SK-N-SH treated with all-trans-retinoic acid at 6 μM for 48 hours (cell line): ENCODE data around the gene EYA4.

Experiments used
- ATAC-seq: fragments of 200-7000 bp; cut with Tn5 transposase; 3 replicates; pipeline ENCODE4 v1.9.1; 2020; ENCODE audit warnings: mild to moderate bottlenecking, moderate library complexity
- CSRNP3 ChIP-seq: fragments of 250-450 bp; sonication (Bioruptor Pico); IDR thresholded peaks from 2 replicates; pipeline ENCODE4 v1.5.1; 2021; ENCODE audit warnings: mild to moderate bottlenecking, moderate library complexity
- ESRRG ChIP-seq: fragments of 250-450 bp; sonication (Bioruptor Pico); IDR thresholded peaks from 2 replicates; pipeline ENCODE4 v1.6.1; 2021; ENCODE audit warnings: mild to moderate bottlenecking
- GLIS3 ChIP-seq: fragments of 250-450 bp; sonication (Bioruptor Pico); IDR thresholded peaks from 2 replicates; pipeline ENCODE4 v1.5.0; 2020; ENCODE audit warnings: mild to moderate bottlenecking, moderate library complexity
- ISL1 ChIP-seq: fragments of 250-450 bp; sonication (Bioruptor Pico); IDR thresholded peaks from 2 replicates; pipeline ENCODE4 v2.1.2; 2022; ENCODE audit warnings: mild to moderate bottlenecking, moderate library complexity
- OSR1 ChIP-seq: fragments of 250-450 bp; sonication (Bioruptor Pico); IDR thresholded peaks from 2 replicates; pipeline ENCODE4 v1.8.0; 2022; ENCODE audit warnings: moderate library complexity, mild to moderate bottlenecking, inconsistent platforms
- PATZ1 ChIP-seq: fragments of 250-450 bp; sonication (Bioruptor Pico); IDR thresholded peaks from 2 replicates; pipeline ENCODE4 v1.8.0; 2020; ENCODE audit warnings: mild to moderate bottlenecking, moderate library complexity, borderline replicate concordance
- RARB ChIP-seq: fragments of 250-450 bp; sonication (Bioruptor Pico); IDR thresholded peaks from 2 replicates; pipeline ENCODE4 v1.8.0; 2021; ENCODE audit warnings: mild to moderate bottlenecking, moderate library complexity
- SNAI2 ChIP-seq: fragments of 250-450 bp; sonication (Bioruptor Pico); IDR thresholded peaks from 2 replicates; pipeline ENCODE4 v1.5.0; 2020; ENCODE audit warnings: mild to moderate bottlenecking, moderate library complexity
- TCF4 ChIP-seq: fragments of 250-450 bp; sonication (Bioruptor Pico); IDR thresholded peaks from 2 replicates; pipeline ENCODE4 v1.8.0; 2021; ENCODE audit warnings: mild to moderate bottlenecking, moderate library complexity, borderline replicate concordance
- TOX ChIP-seq: fragments of 250-450 bp; sonication (Bioruptor Pico); IDR thresholded peaks from 2 replicates; pipeline ENCODE4 v1.8.0; 2021; ENCODE audit warnings: mild to moderate bottlenecking, moderate library complexity, borderline replicate concordance
- ZC3H10 ChIP-seq: fragments of 250-450 bp; sonication (Bioruptor Pico); IDR thresholded peaks from 2 replicates; pipeline ENCODE4 v1.5.1; 2021; ENCODE audit warnings: mild to moderate bottlenecking, moderate library complexity
- ZFP3 ChIP-seq: fragments of 250-450 bp; sonication (Bioruptor Pico); IDR thresholded peaks from 2 replicates; pipeline ENCODE4 v1.5.0; 2020; ENCODE audit warnings: mild to moderate bottlenecking, moderate library complexity
- ZFP30 ChIP-seq: fragments of 450-650 bp; formaldehyde crosslinking; IDR thresholded peaks from 2 replicates; pipeline ENCODE4 v1.5.0; 2022; ENCODE audit warnings: mild to moderate bottlenecking, moderate library complexity
- ZNF565 ChIP-seq: fragments of 450-650 bp; formaldehyde crosslinking; conservative IDR thresholded peaks from 2 replicates; pipeline ENCODE4 v1.5.0; 2020; ENCODE audit warnings: low read depth, mild to moderate bottlenecking, moderate library complexity
- ZNF8 ChIP-seq: fragments of 450-650 bp; formaldehyde crosslinking; IDR thresholded peaks from 2 replicates; pipeline ENCODE4 v1.5.0; 2020; ENCODE audit warnings: mild to moderate bottlenecking, moderate library complexity
- TF ChIP-seq, protein P1 (sequence below): fragments of 250-450 bp; sonication (Bioruptor Pico); IDR thresholded peaks from 2 replicates; pipeline ENCODE4 v1.5.1; 2020; ENCODE audit warnings: low read depth, mild to moderate bottlenecking, moderate library complexity
- TF ChIP-seq, protein P2 (sequence below): fragments of 250-450 bp; sonication (Bioruptor Pico); IDR thresholded peaks from 2 replicates; pipeline ENCODE4 v1.8.0; 2021; ENCODE audit warnings: low read depth, mild to moderate bottlenecking, moderate library complexity, borderline replicate concordance
- TF ChIP-seq, protein P3 (sequence below): fragments of 250-450 bp; sonication (Bioruptor Pico); IDR thresholded peaks from 2 replicates; pipeline ENCODE4 v1.5.0; 2020; ENCODE audit warnings: mild to moderate bottlenecking, moderate library complexity

EYA4 gene

GRCh38 chr6:133198725-133199124 lies 42.4 kb upstream of the EYA4 start:
- ATAC-seq: no peak
- TF ChIP-seq ZNF8 (no peak), ESRRG (CRISPR knock-in tag) (no peak), ISL1 (CRISPR knock-in tag) (no peak), GLIS3 (CRISPR knock-in tag) (no peak), OSR1 (CRISPR knock-in tag) (no peak), TOX (CRISPR knock-in tag) (no peak), ZNF565 (CRISPR knock-in tag) (no peak), ZFP3 (no peak), TCF4 (no peak), RARB (CRISPR knock-in tag) (no peak), ZFP30 (CRISPR knock-in tag) (no peak), SNAI2 (no peak), PATZ1 (no peak)
- TF ChIP-seq, protein P1, sequence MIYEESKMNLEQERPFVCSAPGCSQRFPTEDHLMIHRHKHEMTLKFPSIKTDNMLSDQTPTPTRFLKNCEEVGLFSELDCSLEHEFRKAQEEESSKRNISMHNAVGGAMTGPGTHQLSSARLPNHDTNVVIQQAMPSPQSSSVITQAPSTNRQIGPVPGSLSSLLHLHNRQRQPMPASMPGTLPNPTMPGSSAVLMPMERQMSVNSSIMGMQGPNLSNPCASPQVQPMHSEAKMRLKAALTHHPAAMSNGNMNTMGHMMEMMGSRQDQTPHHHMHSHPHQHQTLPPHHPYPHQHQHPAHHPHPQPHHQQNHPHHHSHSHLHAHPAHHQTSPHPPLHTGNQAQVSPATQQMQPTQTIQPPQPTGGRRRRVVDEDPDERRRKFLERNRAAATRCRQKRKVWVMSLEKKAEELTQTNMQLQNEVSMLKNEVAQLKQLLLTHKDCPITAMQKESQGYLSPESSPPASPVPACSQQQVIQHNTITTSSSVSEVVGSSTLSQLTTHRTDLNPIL: no peak
- TF ChIP-seq, protein P2, sequence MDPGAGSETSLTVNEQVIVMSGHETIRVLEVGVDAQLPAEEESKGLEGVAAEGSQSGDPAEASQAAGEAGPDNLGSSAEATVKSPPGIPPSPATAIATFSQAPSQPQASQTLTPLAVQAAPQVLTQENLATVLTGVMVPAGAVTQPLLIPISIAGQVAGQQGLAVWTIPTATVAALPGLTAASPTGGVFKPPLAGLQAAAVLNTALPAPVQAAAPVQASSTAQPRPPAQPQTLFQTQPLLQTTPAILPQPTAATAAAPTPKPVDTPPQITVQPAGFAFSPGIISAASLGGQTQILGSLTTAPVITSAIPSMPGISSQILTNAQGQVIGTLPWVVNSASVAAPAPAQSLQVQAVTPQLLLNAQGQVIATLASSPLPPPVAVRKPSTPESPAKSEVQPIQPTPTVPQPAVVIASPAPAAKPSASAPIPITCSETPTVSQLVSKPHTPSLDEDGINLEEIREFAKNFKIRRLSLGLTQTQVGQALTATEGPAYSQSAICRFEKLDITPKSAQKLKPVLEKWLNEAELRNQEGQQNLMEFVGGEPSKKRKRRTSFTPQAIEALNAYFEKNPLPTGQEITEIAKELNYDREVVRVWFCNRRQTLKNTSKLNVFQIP (CRISPR knock-in tag): no peak
- TF ChIP-seq, protein P3, sequence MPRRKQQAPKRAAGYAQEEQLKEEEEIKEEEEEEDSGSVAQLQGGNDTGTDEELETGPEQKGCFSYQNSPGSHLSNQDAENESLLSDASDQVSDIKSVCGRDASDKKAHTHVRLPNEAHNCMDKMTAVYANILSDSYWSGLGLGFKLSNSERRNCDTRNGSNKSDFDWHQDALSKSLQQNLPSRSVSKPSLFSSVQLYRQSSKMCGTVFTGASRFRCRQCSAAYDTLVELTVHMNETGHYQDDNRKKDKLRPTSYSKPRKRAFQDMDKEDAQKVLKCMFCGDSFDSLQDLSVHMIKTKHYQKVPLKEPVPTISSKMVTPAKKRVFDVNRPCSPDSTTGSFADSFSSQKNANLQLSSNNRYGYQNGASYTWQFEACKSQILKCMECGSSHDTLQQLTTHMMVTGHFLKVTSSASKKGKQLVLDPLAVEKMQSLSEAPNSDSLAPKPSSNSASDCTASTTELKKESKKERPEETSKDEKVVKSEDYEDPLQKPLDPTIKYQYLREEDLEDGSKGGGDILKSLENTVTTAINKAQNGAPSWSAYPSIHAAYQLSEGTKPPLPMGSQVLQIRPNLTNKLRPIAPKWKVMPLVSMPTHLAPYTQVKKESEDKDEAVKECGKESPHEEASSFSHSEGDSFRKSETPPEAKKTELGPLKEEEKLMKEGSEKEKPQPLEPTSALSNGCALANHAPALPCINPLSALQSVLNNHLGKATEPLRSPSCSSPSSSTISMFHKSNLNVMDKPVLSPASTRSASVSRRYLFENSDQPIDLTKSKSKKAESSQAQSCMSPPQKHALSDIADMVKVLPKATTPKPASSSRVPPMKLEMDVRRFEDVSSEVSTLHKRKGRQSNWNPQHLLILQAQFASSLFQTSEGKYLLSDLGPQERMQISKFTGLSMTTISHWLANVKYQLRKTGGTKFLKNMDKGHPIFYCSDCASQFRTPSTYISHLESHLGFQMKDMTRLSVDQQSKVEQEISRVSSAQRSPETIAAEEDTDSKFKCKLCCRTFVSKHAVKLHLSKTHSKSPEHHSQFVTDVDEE (CRISPR knock-in tag): no peak

DNA sequence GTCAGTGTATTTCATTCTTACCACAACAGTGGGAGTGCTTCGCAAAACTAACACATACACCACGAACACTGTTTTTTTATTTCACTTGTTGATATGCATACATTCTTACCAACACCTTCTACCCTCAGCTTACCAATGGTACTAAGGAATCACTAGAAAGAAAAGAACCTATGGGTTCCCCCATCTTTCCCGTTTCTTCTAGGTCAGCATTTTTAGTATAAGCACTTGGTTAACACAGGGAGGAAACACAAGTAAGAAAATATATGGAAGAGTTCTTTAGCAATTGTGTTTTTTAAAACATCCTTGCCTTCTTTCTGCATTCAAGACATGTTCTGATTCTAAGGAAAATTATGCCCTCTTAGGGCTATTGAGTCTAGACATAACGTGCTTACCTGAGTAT lies 39.9 kb upstream of the EYA4 start:
- no peak for ATAC-seq
- TF ChIP-seq PATZ1: no peak
- TF ChIP-seq, protein P1: no peak
- no peak for TF ChIP-seq ZFP3
- no peak for TF ChIP-seq ESRRG (CRISPR knock-in tag)
- TF ChIP-seq ZNF565 (CRISPR knock-in tag): no peak
- TF ChIP-seq ZC3H10 (CRISPR knock-in tag): no peak
- TF ChIP-seq, all 23 proteins: peak for 0

GRCh38 chr6:133202610-133203343 lies 38.4 kb upstream of the EYA4 start:
- peak; percentile 91 for ATAC-seq
- TF ChIP-seq ZNF8 (no peak), OSR1 (CRISPR knock-in tag) (no peak), ZFP30 (CRISPR knock-in tag) (no peak), CSRNP3 (CRISPR knock-in tag) (no peak), ZNF565 (CRISPR knock-in tag) (no peak), ISL1 (CRISPR knock-in tag) (peak; percentile 55; the same call in 1 of the 2 replicates)
